Measurements from ENCODE around the gene OR2G6. TPM values are rescaled to one million over a fixed set of nuclear protein-coding genes. Genes with fewer than 3 reads are reported as not detected.

The OR2G6 gene
- total and polyA plus RNA-seq, 2 of the 8 experiments (the other 6 are each of a cell fraction or from before 2014, with no cell fraction given): not detected

GRCh38 chr1:248471154-248471553 is 36.7 kb upstream of the OR2G6 start (continued):
- TF ChIP-seq CHD7 (IDR thresholded peaks at IDR 0.05; ENCODE audit: insufficient replicate concordance, low read length) (no peak), HDAC2 (IDR thresholded peaks at IDR 0.05; ENCODE audit: borderline replicate concordance in 1 of 2, low read depth in 2 of 2, low read length in 2 of 2) (no peak), YY1 (IDR thresholded peaks at IDR 0.05; ENCODE audit: low read depth, low read length) (no peak), JUND (IDR thresholded peaks at IDR 0.05; ENCODE audit: low read length) (no peak), TEAD4 (IDR thresholded peaks at IDR 0.05; ENCODE audit: low read depth, low read length) (no peak), KDM4A (IDR thresholded peaks at IDR 0.05; ENCODE audit: low read depth, low read length, severe bottlenecking) (no peak), NRF1 (IDR thresholded peaks at IDR 0.05; ENCODE audit: low read depth, low read length) (no peak), POU5F1 (IDR thresholded peaks at IDR 0.05; ENCODE audit: low read depth, low read length) (no peak)
- TF ChIP-seq, protein P1, sequence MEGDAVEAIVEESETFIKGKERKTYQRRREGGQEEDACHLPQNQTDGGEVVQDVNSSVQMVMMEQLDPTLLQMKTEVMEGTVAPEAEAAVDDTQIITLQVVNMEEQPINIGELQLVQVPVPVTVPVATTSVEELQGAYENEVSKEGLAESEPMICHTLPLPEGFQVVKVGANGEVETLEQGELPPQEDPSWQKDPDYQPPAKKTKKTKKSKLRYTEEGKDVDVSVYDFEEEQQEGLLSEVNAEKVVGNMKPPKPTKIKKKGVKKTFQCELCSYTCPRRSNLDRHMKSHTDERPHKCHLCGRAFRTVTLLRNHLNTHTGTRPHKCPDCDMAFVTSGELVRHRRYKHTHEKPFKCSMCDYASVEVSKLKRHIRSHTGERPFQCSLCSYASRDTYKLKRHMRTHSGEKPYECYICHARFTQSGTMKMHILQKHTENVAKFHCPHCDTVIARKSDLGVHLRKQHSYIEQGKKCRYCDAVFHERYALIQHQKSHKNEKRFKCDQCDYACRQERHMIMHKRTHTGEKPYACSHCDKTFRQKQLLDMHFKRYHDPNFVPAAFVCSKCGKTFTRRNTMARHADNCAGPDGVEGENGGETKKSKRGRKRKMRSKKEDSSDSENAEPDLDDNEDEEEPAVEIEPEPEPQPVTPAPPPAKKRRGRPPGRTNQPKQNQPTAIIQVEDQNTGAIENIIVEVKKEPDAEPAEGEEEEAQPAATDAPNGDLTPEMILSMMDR (IDR thresholded peaks at IDR 0.05; ENCODE audit: control extremely low read depth in 1 of 3, insufficient read depth in 1 of 3, low read depth in 1 of 3, low read length in 3 of 3): no peak
